ENCODE measurements around the gene OR10S1.
"Not testable (repeated sequence)": the region's sequence is repeated elsewhere in the genome, so short reads cannot be mapped to it uniquely, and the experiment has no call there.

OR10S1 gene
- total RNA-seq = 0 reads per million in 4 experiments

- no peak for DNase-seq
These were observed at the start of gene OR10S1 for GRCh38 chr11:123977731-123978347. OR10S1 (minus strand) TSS chr11:123977781; CDS start chr11:123977664, 117 bp downstream.

- no peak for DNase-seq
These were observed 48.9 kb upstream of the OR10S1 start, which contains the start of gene OR10G8 for GRCh38 chr11:124026498-124026897. OR10G8 (plus strand) TSS chr11:124026798; CDS start chr11:124029623, 2,825 bp downstream.

- DNase-seq = not testable (repeated sequence)
These were observed 38.3 kb upstream of the OR10S1 start for GRCh38 chr11:124015837-124016236.

- no peak for DNase-seq
These were observed 35.1 kb upstream of the OR10S1 start, which contains the start of gene OR10G4 for GRCh38 chr11:124012697-124013096. OR10G4 (plus strand) TSS chr11:124012997; CDS start chr11:124015575, 2,578 bp downstream.

GRCh38 chr11:123995119-123995518 is 17.5 kb upstream of the OR10S1 start, which contains the start of gene OR10G6:
OR10G6 (minus strand) TSS chr11:123995161; CDS start chr11:123995161, 0 bp downstream.
- no peak for DNase-seq

- no peak for DNase-seq
These were observed 1.7 kb upstream of the OR10S1 start for GRCh38 chr11:123979311-123979710.

GRCh38 chr11:123976770-123977560 is 616 bp downstream of the OR10S1 start:
- DNase-seq = no peak

GRCh38 chr11:123973816-123974215 is 3.8 kb downstream of the OR10S1 start:
- no peak for DNase-seq

GRCh38 chr11:123956752-123957151 is 20.8 kb downstream of the OR10S1 start:
- DNase-seq = no peak

- no peak for DNase-seq
These were observed 32.4 kb downstream of the OR10S1 start for GRCh38 chr11:123945132-123945531.

GRCh38 chr11:123943738-123944137 is 33.8 kb downstream of the OR10S1 start, which contains the start of gene OR6T1:
OR6T1 (minus strand) TSS chr11:123943838; CDS start chr11:123943838, 0 bp downstream.
- no peak for DNase-seq

- DNase-seq = no peak
These were observed 35.2 kb downstream of the OR10S1 start for GRCh38 chr11:123942413-123942812.

GRCh38 chr11:123939317-123939716 is 38.3 kb downstream of the OR10S1 start, which contains the start of gene OR4D5:
OR4D5 (plus strand) TSS chr11:123939617; CDS start chr11:123939617, 0 bp downstream.
- DNase-seq = no peak

Data from effector CD8-positive, alpha-beta T cell (primary cell).